ENCODE measurements around the gene MTCL1. TPM values are rescaled to one million over a fixed set of nuclear protein-coding genes. Genes with fewer than 3 reads are reported as not detected.

Gene MTCL1
- total RNA-seq, 1 experiment from 2014 or later, result 9.8 TPM

- Histone ChIP-seq H3K27ac (peak overlapping the region; percentile 98), H3K4me1 (peaks cover 44% of the 10 kb centered on the region), H3K27me3 (no peaks in the 10 kb centered on the region), H3K4me3 (no peak overlapping the region), H3K36me3 (no peaks in the 10 kb centered on the region), H3K9me3 (replicated peaks) (no peaks in the 10 kb centered on the region)
- DNase-seq, result no peak
Observed at GRCh38 chr18:8802017-8802672, 96.8 kb downstream of the MTCL1 start.

- DNase-seq, result no peak
- H3K27ac ChIP-seq, result no peak overlapping the region
- peaks cover 42% of the 10 kb centered on the region for H3K4me1 ChIP-seq
Observed at GRCh38 chr18:8803063-8803795, 97.9 kb downstream of the MTCL1 start.

GRCh38 chr18:8803957-8804356 lies 98.6 kb downstream of the MTCL1 start:
- H3K27me3 ChIP-seq, result no peaks in the 10 kb centered on the region
- H3K9me3 ChIP-seq (replicated peaks), result no peaks in the 10 kb centered on the region
- no peak overlapping the region for H3K27ac ChIP-seq
- no peak overlapping the region for H3K4me3 ChIP-seq
- no peak for DNase-seq
- peaks cover 35% of the 10 kb centered on the region for H3K4me1 ChIP-seq
- H3K36me3 ChIP-seq, result no peaks in the 10 kb centered on the region

More at GRCh38 chr18:8803063-8803795, 97.9 kb downstream of the MTCL1 start:
- no peak overlapping the region for H3K4me3 ChIP-seq
- no peaks in the 10 kb centered on the region for H3K27me3 ChIP-seq
- H3K36me3 ChIP-seq, result no peaks in the 10 kb centered on the region
- no peaks in the 10 kb centered on the region for H3K9me3 ChIP-seq (replicated peaks)

- Histone ChIP-seq H3K4me1 (peaks cover 22% of the 10 kb centered on the region), H3K36me3 (no peaks in the 10 kb centered on the region), H3K4me3 (no peak overlapping the region), H3K27ac (no peak overlapping the region), H3K9me3 (replicated peaks) (no peaks in the 10 kb centered on the region), H3K27me3 (no peaks in the 10 kb centered on the region)
- no peak for DNase-seq
Observed at GRCh38 chr18:8805552-8805951, 100.2 kb downstream of the MTCL1 start.

GRCh38 chr18:8806100-8806797 lies 100.9 kb downstream of the MTCL1 start:
- Histone ChIP-seq H3K9me3 (replicated peaks) (no peaks in the 10 kb centered on the region), H3K36me3 (no peaks in the 10 kb centered on the region), H3K27ac (no peak overlapping the region), H3K27me3 (no peaks in the 10 kb centered on the region), H3K4me3 (no peak overlapping the region), H3K4me1 (peaks cover 15% of the 10 kb centered on the region)
- no peak for DNase-seq

GRCh38 chr18:8806798-8807487 lies 101.6 kb downstream of the MTCL1 start:
- Histone ChIP-seq H3K27ac (no peak overlapping the region), H3K27me3 (no peaks in the 10 kb centered on the region), H3K4me1 (peaks cover 8% of the 10 kb centered on the region), H3K9me3 (replicated peaks) (no peaks in the 10 kb centered on the region), H3K4me3 (no peak overlapping the region), H3K36me3 (no peaks in the 10 kb centered on the region)
- no peak for DNase-seq

GRCh38 chr18:8807488-8807805 lies 102.1 kb downstream of the MTCL1 start:
- Histone ChIP-seq H3K9me3 (replicated peaks) (no peaks in the 10 kb centered on the region), H3K27me3 (no peaks in the 10 kb centered on the region), H3K36me3 (no peaks in the 10 kb centered on the region), H3K4me3 (no peak overlapping the region), H3K4me1 (peaks cover 3% of the 10 kb centered on the region), H3K27ac (no peak overlapping the region)
- DNase-seq, result no peak

- Histone ChIP-seq H3K27me3 (no peaks in the 10 kb centered on the region), H3K4me3 (no peak overlapping the region), H3K27ac (no peak overlapping the region), H3K36me3 (no peaks in the 10 kb centered on the region), H3K9me3 (replicated peaks) (no peaks in the 10 kb centered on the region), H3K4me1 (no peaks in the 10 kb centered on the region)
- peak; percentile 37 to 39 for DNase-seq
Observed at GRCh38 chr18:8808001-8808400, 102.6 kb downstream of the MTCL1 start.

- H3K4me1 ChIP-seq, result no peaks in the 10 kb centered on the region
- no peak overlapping the region for H3K4me3 ChIP-seq
- H3K36me3 ChIP-seq, result no peaks in the 10 kb centered on the region
- no peak overlapping the region for H3K27ac ChIP-seq
- no peaks in the 10 kb centered on the region for H3K9me3 ChIP-seq (replicated peaks)
- DNase-seq, result no peak
- H3K27me3 ChIP-seq, result no peaks in the 10 kb centered on the region
Observed at GRCh38 chr18:8809514-8809913, 104.2 kb downstream of the MTCL1 start.

- Histone ChIP-seq H3K4me1 (no peaks in the 10 kb centered on the region), H3K27ac (no peak overlapping the region), H3K9me3 (replicated peaks) (no peaks in the 10 kb centered on the region), H3K36me3 (no peaks in the 10 kb centered on the region), H3K27me3 (no peaks in the 10 kb centered on the region), H3K4me3 (no peak overlapping the region)
- DNase-seq, result no peak
Observed at GRCh38 chr18:8810157-8810556, 104.8 kb downstream of the MTCL1 start.

GRCh38 chr18:8811115-8811514 lies 105.8 kb downstream of the MTCL1 start:
- no peaks in the 10 kb centered on the region for H3K36me3 ChIP-seq
- no peaks in the 10 kb centered on the region for H3K4me1 ChIP-seq

GRCh38 chr18:8812631-8813030 lies 107.3 kb downstream of the MTCL1 start:
- H3K27ac ChIP-seq, result no peak overlapping the region
- H3K27me3 ChIP-seq, result no peaks in the 10 kb centered on the region
- no peak overlapping the region for H3K4me3 ChIP-seq
- no peak for DNase-seq
- no peaks in the 10 kb centered on the region for H3K36me3 ChIP-seq
- no peaks in the 10 kb centered on the region for H3K9me3 ChIP-seq (replicated peaks)
- no peaks in the 10 kb centered on the region for H3K4me1 ChIP-seq

More at GRCh38 chr18:8811115-8811514, 105.8 kb downstream of the MTCL1 start:
- no peak for DNase-seq
- H3K27me3 ChIP-seq, result no peaks in the 10 kb centered on the region
- H3K4me3 ChIP-seq, result no peak overlapping the region
- no peaks in the 10 kb centered on the region for H3K9me3 ChIP-seq (replicated peaks)
- no peak overlapping the region for H3K27ac ChIP-seq

GRCh38 chr18:8813611-8814010 lies 108.3 kb downstream of the MTCL1 start:
- Histone ChIP-seq H3K27ac (no peak overlapping the region), H3K9me3 (replicated peaks) (no peaks in the 10 kb centered on the region), H3K4me3 (no peak overlapping the region), H3K4me1 (no peaks in the 10 kb centered on the region), H3K36me3 (no peaks in the 10 kb centered on the region), H3K27me3 (no peaks in the 10 kb centered on the region)
- no peak for DNase-seq

GRCh38 chr18:8814206-8814605 lies 108.8 kb downstream of the MTCL1 start:
- Histone ChIP-seq H3K4me1 (no peaks in the 10 kb centered on the region), H3K9me3 (replicated peaks) (no peaks in the 10 kb centered on the region), H3K27me3 (no peaks in the 10 kb centered on the region), H3K36me3 (no peaks in the 10 kb centered on the region), H3K4me3 (no peak overlapping the region), H3K27ac (no peak overlapping the region)
- DNase-seq, result no peak

- Histone ChIP-seq H3K4me3 (no peak overlapping the region), H3K9me3 (replicated peaks) (no peaks in the 10 kb centered on the region), H3K36me3 (no peaks in the 10 kb centered on the region), H3K4me1 (no peaks in the 10 kb centered on the region), H3K27ac (no peak overlapping the region), H3K27me3 (no peaks in the 10 kb centered on the region)
- no peak for DNase-seq
Observed at GRCh38 chr18:8816220-8816619, 110.9 kb downstream of the MTCL1 start.
